Endothelial cell (in vitro differentiated cells): Measurements from ENCODE around the gene CRIP2. TPM values are rescaled to one million over a fixed set of nuclear protein-coding genes. Genes with fewer than 3 reads are reported as not detected.

Experiments used
- DNase-seq: peaks from one replicate; pipeline ENCODE4 v3.0.0; 2021; ENCODE audit warnings: low spot score
- H3K27ac Mint-ChIP-seq: one replicate; pipeline ENCODE4 v1.8.0; 2021; ENCODE audit warnings: mixed read lengths, inconsistent platforms; ENCODE audit not compliant: unreplicated experiment
- H3K27me3 Mint-ChIP-seq: one replicate; pipeline ENCODE4 v1.8.0; 2021; ENCODE audit warnings: mild to moderate bottlenecking, moderate library complexity, mixed read lengths, inconsistent platforms; ENCODE audit not compliant: unreplicated experiment
- H3K36me3 Mint-ChIP-seq: one replicate; pipeline ENCODE4 v1.8.0; 2021; ENCODE audit warnings: mild to moderate bottlenecking, low read depth, mixed read lengths, inconsistent platforms; ENCODE audit not compliant: unreplicated experiment
- H3K4me1 Mint-ChIP-seq: one replicate; pipeline ENCODE4 v1.8.0; 2021; ENCODE audit warnings: mild to moderate bottlenecking, mixed read lengths, inconsistent platforms; ENCODE audit not compliant: unreplicated experiment
- H3K4me3 Mint-ChIP-seq: one replicate; pipeline ENCODE4 v1.8.0; 2021; ENCODE audit warnings: mild to moderate bottlenecking, mixed read lengths, inconsistent platforms; ENCODE audit not compliant: unreplicated experiment
- H3K9me3 Mint-ChIP-seq: one replicate; pipeline ENCODE4 v1.8.0; 2021; ENCODE audit warnings: mixed read lengths, inconsistent platforms; ENCODE audit not compliant: unreplicated experiment
- total RNA-seq: library from RNA; stranded (reverse); fragmentation: NEBNext Ultra II Directional; extraction: Animal tissue kit (Norgen Biotek cat#: 25700); gene quantifications from one replicate; pipeline ENCODE4 v1.2.1, GENCODE V29; 2021; ENCODE audit not compliant: unreplicated experiment
- TF ChIP-seq, protein P1 (sequence below): fragments of 200-600 bp; sonication (generic); IDR thresholded peaks from one replicate; pipeline ENCODE4 v1.5.0; 2021; ENCODE audit warnings: antibody characterized with exemption; ENCODE audit not compliant: unreplicated experiment

CRIP2 gene
- total RNA-seq, 1 donor from 2014 or later: 67.4 TPM

DNA sequence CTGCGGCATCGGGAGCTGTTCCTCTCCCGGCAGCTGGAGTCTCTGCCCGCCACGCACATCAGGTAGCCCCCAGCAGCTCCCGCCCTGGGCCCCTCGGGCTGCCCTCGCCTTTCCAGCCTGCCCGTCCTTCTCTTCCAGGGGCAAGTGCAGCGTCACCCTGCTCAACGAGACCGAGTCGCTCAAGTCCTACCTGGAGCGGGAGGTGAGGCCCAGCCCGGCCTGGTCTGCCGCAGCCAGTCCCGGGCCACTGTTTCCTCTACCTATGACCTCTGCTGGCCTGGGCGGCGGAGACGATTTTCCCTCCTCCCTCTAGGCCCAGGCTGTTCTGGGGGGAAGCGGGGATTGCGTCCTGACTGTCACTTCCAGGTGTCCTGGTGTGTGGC lies 24.5 kb upstream of the CRIP2 start:
- H3K9me3 Mint-ChIP-seq: no peaks in the 10 kb centered on the region
- no peaks in the 10 kb centered on the region for H3K4me1 Mint-ChIP-seq
- H3K27me3 Mint-ChIP-seq: peaks cover 8% of the 10 kb centered on the region
- DNase-seq: no peak
- H3K36me3 Mint-ChIP-seq: peaks cover 11% of the 10 kb centered on the region
- TF ChIP-seq, protein P1, sequence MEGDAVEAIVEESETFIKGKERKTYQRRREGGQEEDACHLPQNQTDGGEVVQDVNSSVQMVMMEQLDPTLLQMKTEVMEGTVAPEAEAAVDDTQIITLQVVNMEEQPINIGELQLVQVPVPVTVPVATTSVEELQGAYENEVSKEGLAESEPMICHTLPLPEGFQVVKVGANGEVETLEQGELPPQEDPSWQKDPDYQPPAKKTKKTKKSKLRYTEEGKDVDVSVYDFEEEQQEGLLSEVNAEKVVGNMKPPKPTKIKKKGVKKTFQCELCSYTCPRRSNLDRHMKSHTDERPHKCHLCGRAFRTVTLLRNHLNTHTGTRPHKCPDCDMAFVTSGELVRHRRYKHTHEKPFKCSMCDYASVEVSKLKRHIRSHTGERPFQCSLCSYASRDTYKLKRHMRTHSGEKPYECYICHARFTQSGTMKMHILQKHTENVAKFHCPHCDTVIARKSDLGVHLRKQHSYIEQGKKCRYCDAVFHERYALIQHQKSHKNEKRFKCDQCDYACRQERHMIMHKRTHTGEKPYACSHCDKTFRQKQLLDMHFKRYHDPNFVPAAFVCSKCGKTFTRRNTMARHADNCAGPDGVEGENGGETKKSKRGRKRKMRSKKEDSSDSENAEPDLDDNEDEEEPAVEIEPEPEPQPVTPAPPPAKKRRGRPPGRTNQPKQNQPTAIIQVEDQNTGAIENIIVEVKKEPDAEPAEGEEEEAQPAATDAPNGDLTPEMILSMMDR: no peak
- H3K27ac Mint-ChIP-seq: no peak overlapping the region
- H3K4me3 Mint-ChIP-seq: no peak overlapping the region

DNA sequence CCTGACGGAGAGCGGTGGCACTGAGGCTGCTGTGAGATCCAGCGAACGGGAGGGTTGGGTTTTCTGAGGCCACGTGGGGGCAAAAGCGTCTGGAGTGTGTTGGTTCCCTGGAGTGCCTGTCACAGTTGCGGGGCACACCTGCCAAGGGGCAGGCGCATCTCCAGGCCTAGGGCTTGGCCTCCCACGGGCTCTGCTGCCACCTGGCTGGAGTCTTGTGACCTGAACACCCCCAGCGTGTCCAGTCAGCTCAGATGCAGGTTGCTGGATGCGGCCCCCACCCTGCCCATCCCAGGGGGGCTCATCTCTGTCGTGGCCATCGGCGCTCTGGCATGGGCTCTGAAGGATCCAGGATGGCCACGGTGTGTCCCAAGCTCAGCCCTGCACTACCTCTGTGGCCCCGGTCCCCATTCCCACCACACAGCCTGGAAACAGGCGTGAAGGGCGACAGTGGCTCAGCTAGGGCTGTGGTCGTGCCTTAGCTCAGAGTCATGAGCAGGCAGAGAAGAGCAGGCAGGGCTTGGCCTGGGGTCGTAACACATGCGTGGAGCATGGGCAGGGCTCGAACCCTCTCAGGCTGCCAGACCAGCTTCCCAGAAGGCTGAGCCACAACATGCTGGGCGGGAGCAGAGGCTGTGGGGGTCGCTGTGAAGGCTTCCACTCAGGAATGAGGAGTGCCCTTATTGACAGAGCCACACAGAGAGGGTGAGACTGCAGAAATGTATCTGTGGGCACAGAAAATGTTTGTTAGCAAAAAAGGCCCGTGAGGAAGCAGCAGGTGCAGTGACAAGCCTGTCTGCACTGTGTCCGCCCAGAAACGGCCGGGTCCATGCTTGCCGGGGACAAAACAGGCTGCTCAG lies 23.5 kb upstream of the CRIP2 start:
- Mint-ChIP-seq H3K27ac (no peak overlapping the region), H3K27me3 (peaks cover 10% of the 10 kb centered on the region)

DNA sequence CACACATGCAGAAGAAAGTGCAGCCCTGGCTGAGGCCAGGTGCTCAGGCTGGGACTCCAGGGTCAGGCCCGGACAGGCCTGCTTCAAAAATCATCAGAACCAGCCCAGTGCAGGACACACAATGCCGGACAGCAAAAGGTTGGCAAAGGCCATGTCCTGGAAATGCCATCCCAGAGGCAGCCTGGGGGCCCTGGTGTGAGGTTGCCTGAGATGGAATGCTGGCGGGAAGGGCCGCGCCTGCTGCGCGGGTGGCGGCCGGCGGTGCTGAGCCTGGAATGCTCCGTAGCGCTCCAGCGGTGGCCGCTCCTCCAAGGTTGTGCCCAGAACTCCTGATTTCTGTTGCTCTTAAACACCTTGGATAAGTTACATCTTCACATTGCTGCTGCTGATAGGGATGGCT lies 21.7 kb upstream of the CRIP2 start:
- DNase-seq: no peak
- TF ChIP-seq, protein P1: no peak
- Mint-ChIP-seq H3K36me3 (peaks cover 17% of the 10 kb centered on the region), H3K4me3 (no peak overlapping the region), H3K4me1 (no peaks in the 10 kb centered on the region), H3K9me3 (no peaks in the 10 kb centered on the region), H3K27ac (no peak overlapping the region), H3K27me3 (peaks cover 12% of the 10 kb centered on the region)

More for the DNA sequence above, 23.5 kb upstream of the CRIP2 start:
- TF ChIP-seq, protein P1: no peak
- Mint-ChIP-seq H3K4me1 (no peaks in the 10 kb centered on the region), H3K4me3 (no peak overlapping the region), H3K36me3 (peaks cover 17% of the 10 kb centered on the region), H3K9me3 (no peaks in the 10 kb centered on the region)
- no peak for DNase-seq

DNA sequence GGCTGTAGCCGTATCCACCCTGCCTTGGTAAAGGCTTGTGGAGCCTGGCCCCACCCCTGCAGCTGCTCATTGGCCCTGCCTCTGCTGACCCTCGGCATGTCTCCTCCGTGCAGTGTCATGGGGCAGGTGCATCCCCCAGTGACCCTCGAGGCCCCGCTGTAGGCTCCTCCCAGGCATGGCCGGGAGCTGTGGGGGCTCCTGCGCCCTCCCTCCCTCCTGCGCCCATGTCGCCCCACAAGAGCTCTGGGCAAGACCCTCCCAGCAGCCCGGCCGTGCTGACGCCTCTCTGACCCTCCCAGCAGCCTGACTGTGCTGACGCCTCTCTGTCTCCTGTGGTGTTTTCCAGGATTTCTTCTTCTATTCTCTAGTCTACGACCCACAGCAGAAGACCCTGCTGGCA lies 20.8 kb upstream of the CRIP2 start:
- no peaks in the 10 kb centered on the region for H3K9me3 Mint-ChIP-seq
- no peak overlapping the region for H3K27ac Mint-ChIP-seq
- no peak overlapping the region for H3K4me3 Mint-ChIP-seq
- H3K4me1 Mint-ChIP-seq: no peaks in the 10 kb centered on the region
- TF ChIP-seq, protein P1: no peak
- peaks cover 17% of the 10 kb centered on the region for H3K36me3 Mint-ChIP-seq
- DNase-seq: no peak
- peaks cover 8% of the 10 kb centered on the region for H3K27me3 Mint-ChIP-seq

DNA sequence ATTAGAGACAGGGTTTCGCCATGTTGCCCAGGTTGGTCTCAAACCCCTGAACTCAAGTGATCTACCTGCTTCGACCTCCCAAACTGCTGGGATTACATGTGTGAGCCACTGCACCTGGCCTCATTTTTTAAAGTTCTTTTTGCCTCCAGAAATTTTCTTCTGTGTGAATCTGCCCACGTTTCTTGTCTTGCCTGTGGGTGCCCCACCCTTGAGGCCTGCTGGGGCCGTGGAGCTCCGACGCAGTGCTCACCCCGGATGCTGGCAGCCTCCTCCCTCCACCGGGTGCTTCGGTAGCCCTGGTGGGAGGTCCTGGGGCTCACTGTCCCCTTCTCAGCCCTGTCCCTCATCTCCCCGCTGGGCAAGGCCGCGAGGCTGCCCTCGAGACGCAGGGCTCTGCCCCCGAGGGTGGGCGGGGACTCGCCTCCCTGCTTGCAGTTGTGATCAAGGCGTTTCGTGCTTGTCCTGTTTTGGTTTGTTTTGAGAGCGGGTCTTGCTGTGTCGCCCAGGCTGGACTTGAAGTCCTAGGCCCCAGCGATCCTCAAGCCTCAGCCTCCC lies 19.5 kb upstream of the CRIP2 start:
- Mint-ChIP-seq H3K4me3 (no peak overlapping the region), H3K36me3 (peaks cover 17% of the 10 kb centered on the region), H3K9me3 (no peaks in the 10 kb centered on the region), H3K4me1 (no peaks in the 10 kb centered on the region), H3K27ac (no peak overlapping the region), H3K27me3 (peaks cover 8% of the 10 kb centered on the region)
- no peak for DNase-seq
- TF ChIP-seq, protein P1: no peak
